ENCODE data around the gene OTUD1.

OTUD1 gene

DNA sequence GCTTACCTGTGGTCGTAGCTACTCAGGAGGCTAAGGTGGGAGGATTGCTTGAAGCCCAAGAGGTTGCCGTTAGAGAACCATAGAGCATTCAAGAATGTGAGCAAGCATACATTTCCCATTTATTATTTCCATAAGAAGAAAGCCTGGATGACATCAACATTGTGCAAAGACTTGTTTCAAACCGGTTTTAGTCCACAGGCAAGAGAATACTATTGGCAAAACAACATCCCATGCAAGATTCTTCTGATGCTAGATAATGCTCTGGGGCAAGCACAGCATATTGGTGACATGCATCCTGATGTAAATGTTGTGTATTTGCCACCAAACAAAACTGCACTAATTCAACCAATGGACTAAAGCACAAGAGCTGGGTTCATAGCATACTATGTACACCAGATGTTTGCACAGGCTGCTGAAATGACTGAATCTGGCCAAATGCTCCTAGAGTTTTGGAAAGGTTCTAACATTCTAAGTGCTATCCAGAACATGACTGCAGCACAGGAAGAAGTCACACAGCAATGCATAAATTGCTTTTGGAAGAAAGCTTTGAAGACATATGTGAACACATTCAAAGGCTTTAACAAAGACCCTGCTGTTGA lies 42.6 kb downstream of the OTUD1 start:
- no peak overlapping the region for H3K4me3 ChIP-seq (replicated peaks; ENCODE audit: low read depth, low read length)
- TF ChIP-seq, protein P1, sequence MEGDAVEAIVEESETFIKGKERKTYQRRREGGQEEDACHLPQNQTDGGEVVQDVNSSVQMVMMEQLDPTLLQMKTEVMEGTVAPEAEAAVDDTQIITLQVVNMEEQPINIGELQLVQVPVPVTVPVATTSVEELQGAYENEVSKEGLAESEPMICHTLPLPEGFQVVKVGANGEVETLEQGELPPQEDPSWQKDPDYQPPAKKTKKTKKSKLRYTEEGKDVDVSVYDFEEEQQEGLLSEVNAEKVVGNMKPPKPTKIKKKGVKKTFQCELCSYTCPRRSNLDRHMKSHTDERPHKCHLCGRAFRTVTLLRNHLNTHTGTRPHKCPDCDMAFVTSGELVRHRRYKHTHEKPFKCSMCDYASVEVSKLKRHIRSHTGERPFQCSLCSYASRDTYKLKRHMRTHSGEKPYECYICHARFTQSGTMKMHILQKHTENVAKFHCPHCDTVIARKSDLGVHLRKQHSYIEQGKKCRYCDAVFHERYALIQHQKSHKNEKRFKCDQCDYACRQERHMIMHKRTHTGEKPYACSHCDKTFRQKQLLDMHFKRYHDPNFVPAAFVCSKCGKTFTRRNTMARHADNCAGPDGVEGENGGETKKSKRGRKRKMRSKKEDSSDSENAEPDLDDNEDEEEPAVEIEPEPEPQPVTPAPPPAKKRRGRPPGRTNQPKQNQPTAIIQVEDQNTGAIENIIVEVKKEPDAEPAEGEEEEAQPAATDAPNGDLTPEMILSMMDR (IDR thresholded peaks at IDR 0.05; ENCODE audit: insufficient read depth, low read length, poor library complexity, severe bottlenecking), result no peak
- no peak for DNase-seq (ENCODE audit: extremely low read depth, insufficient read length)
- no peaks in the 10 kb centered on the region for H3K27me3 ChIP-seq (replicated peaks; ENCODE audit: control insufficient read depth, insufficient read depth, low read length)
- no peaks in the 10 kb centered on the region for H3K36me3 ChIP-seq (ENCODE audit: control insufficient read depth, insufficient read depth, low read length)

DNA sequence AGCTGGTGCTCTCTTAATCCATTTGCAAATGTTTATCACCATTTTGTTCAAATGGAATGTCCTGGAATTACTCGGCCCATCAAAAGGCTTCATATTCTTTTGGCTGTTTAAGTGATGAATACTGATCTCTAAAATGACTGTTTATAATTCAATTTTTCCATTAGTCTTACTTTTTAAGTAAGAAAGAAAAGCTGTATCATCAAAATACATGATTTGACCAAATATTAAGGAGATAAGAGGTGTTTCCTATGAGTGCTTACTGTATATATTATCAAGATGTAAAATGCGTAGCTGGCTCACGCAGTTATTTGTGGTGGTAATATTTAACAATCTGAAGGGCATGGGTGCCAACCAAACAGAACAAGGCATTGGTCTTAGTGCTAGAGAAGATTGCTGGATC lies 51.2 kb downstream of the OTUD1 start:
- H3K27me3 ChIP-seq (replicated peaks; ENCODE audit: control insufficient read depth, insufficient read depth, low read length), result no peaks in the 10 kb centered on the region; the same call in 1 of the 2 replicates
- TF ChIP-seq, protein P1 (IDR thresholded peaks at IDR 0.05; ENCODE audit: insufficient read depth, low read length, poor library complexity, severe bottlenecking), result no peak
- H3K4me3 ChIP-seq (replicated peaks; ENCODE audit: low read depth, low read length), result no peak overlapping the region
- no peak for DNase-seq (ENCODE audit: extremely low read depth, insufficient read length)
- H3K36me3 ChIP-seq (ENCODE audit: control insufficient read depth, insufficient read depth, low read length), result no peaks in the 10 kb centered on the region
